ENCODE data around the gene WSCD2.

WSCD2 gene

GRCh38 chr12:108116699-108117098 lies 12.4 kb upstream of the WSCD2 start:
- no peak for TF ChIP-seq CTCF (IDR thresholded peaks at IDR 0.05; ENCODE audit: poor library complexity, severe bottlenecking)
- Histone ChIP-seq H3K27ac (ENCODE audit: poor library complexity, severe bottlenecking) (no peak overlapping the region), H3K4me3 (ENCODE audit: severe bottlenecking) (no peak overlapping the region), H3K4me1 (ENCODE audit: insufficient read depth, poor library complexity, severe bottlenecking) (no peaks in the 10 kb centered on the region), H3K27me3 (ENCODE audit: insufficient read depth, poor library complexity, severe bottlenecking) (no peaks in the 10 kb centered on the region), H3K9me3 (ENCODE audit: severe bottlenecking) (no peaks in the 10 kb centered on the region), H3K36me3 (ENCODE audit: low read depth) (no peaks in the 10 kb centered on the region)
- ATAC-seq (ENCODE audit: low read depth) (no peak), DNase-seq (ENCODE audit: low spot score) (no peak)

GRCh38 chr12:108117163-108117849 lies 11.8 kb upstream of the WSCD2 start:
- TF ChIP-seq CTCF (IDR thresholded peaks at IDR 0.05; ENCODE audit: poor library complexity, severe bottlenecking), result no peak
- Histone ChIP-seq H3K27me3 (ENCODE audit: insufficient read depth, poor library complexity, severe bottlenecking) (no peaks in the 10 kb centered on the region), H3K27ac (ENCODE audit: poor library complexity, severe bottlenecking) (no peak overlapping the region), H3K4me3 (ENCODE audit: severe bottlenecking) (no peak overlapping the region), H3K4me1 (ENCODE audit: insufficient read depth, poor library complexity, severe bottlenecking) (no peaks in the 10 kb centered on the region), H3K9me3 (ENCODE audit: severe bottlenecking) (no peaks in the 10 kb centered on the region), H3K36me3 (ENCODE audit: low read depth) (no peaks in the 10 kb centered on the region)
- peak; percentile 41; the same call in 1 of the 3 replicates for ATAC-seq (ENCODE audit: low read depth)
- DNase-seq (ENCODE audit: low spot score), result no peak

GRCh38 chr12:108117902-108118301 lies 11.2 kb upstream of the WSCD2 start:
- no peak for ATAC-seq (ENCODE audit: low read depth)
- Histone ChIP-seq H3K4me3 (ENCODE audit: severe bottlenecking) (no peak overlapping the region), H3K27ac (ENCODE audit: poor library complexity, severe bottlenecking) (no peak overlapping the region), H3K36me3 (ENCODE audit: low read depth) (no peaks in the 10 kb centered on the region), H3K4me1 (ENCODE audit: insufficient read depth, poor library complexity, severe bottlenecking) (no peaks in the 10 kb centered on the region), H3K9me3 (ENCODE audit: severe bottlenecking) (no peaks in the 10 kb centered on the region), H3K27me3 (ENCODE audit: insufficient read depth, poor library complexity, severe bottlenecking) (no peaks in the 10 kb centered on the region)
- DNase-seq (ENCODE audit: low spot score), result no peak
- TF ChIP-seq CTCF (IDR thresholded peaks at IDR 0.05; ENCODE audit: poor library complexity, severe bottlenecking), result no peak

GRCh38 chr12:108119126-108119973 lies 9.7 kb upstream of the WSCD2 start:
- DNase-seq (ENCODE audit: low spot score) (no peak), ATAC-seq (ENCODE audit: low read depth) (peak; percentile 25; the same call in 1 of the 3 replicates)
- Histone ChIP-seq H3K36me3 (ENCODE audit: low read depth) (no peaks in the 10 kb centered on the region), H3K27ac (ENCODE audit: poor library complexity, severe bottlenecking) (no peak overlapping the region), H3K4me3 (ENCODE audit: severe bottlenecking) (no peak overlapping the region), H3K9me3 (ENCODE audit: severe bottlenecking) (no peaks in the 10 kb centered on the region), H3K4me1 (ENCODE audit: insufficient read depth, poor library complexity, severe bottlenecking) (no peaks in the 10 kb centered on the region), H3K27me3 (ENCODE audit: insufficient read depth, poor library complexity, severe bottlenecking) (no peaks in the 10 kb centered on the region)
- TF ChIP-seq CTCF (IDR thresholded peaks at IDR 0.05; ENCODE audit: poor library complexity, severe bottlenecking), result no peak

All from RWPE2 (cell line).